ENCODE results near the gene SLC6A7.

DNA sequence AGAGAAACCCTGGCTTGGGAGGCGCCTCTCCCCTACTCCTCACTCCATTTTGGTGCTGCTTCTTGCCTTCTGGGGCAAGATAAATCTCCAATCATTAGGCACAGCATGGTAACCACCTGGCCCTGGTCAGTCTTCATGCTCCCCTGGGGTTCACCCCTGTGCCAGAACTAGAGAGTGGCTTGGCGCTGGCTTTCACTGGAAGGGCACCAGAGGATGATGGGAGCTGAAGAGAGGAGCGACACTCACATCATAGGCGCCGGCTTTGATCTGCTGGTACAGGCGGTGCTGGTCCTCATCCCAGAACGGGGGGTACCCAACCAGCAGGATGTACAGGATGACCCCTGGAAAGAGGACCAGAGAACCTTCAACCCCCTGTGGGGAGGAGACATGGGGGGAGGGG lies 61.6 kb downstream of the SLC6A7 start:
- TF ChIP-seq, protein P1, sequence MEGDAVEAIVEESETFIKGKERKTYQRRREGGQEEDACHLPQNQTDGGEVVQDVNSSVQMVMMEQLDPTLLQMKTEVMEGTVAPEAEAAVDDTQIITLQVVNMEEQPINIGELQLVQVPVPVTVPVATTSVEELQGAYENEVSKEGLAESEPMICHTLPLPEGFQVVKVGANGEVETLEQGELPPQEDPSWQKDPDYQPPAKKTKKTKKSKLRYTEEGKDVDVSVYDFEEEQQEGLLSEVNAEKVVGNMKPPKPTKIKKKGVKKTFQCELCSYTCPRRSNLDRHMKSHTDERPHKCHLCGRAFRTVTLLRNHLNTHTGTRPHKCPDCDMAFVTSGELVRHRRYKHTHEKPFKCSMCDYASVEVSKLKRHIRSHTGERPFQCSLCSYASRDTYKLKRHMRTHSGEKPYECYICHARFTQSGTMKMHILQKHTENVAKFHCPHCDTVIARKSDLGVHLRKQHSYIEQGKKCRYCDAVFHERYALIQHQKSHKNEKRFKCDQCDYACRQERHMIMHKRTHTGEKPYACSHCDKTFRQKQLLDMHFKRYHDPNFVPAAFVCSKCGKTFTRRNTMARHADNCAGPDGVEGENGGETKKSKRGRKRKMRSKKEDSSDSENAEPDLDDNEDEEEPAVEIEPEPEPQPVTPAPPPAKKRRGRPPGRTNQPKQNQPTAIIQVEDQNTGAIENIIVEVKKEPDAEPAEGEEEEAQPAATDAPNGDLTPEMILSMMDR (conservative IDR thresholded peaks at IDR 0.05; ENCODE audit: low read depth, low read length): no peak
- no peak for TF ChIP-seq EZH2 (IDR thresholded peaks at IDR 0.05; ENCODE audit: borderline replicate concordance, low read depth, low read length, poor library complexity, severe bottlenecking)
